Psoas muscle (tissue), 8 donors: Measurements from ENCODE around the gene RUNX2. TPM values are rescaled to one million over a fixed set of nuclear protein-coding genes. Genes with fewer than 3 reads are reported as not detected.

Experiments used
- ATAC-seq, 4 donors: fragments of 200-7000 bp; cut with Tn5 transposase; one replicate each; pipeline ENCODE4 v1.9.1; 2020; ENCODE audit warnings: moderate library complexity in 3 of 4, mild to moderate bottlenecking in 2 of 4
- DNase-seq, 2 donors: peaks; one replicate each; pipeline ENCODE4 v3.0.0-alpha.2; 2020
- H3K27ac ChIP-seq: fragments of 200-600 bp; one replicate; pipeline ENCODE4 v1.8.0; 2022
- H3K27me3 ChIP-seq, 3 donors: fragments of 200-600 bp in 1 of 3; one replicate each; pipeline versions ENCODE4 v1.6.1 to v1.8.0; 2013 to 2022; ENCODE audit warnings: low read length in 2 of 3, mild to moderate bottlenecking in 2 of 3, moderate library complexity in 1 of 3; ENCODE audit not compliant: insufficient read depth in 3 of 3
- H3K36me3 ChIP-seq, 2 donors: fragments of 200-600 bp in 1 of 2; one replicate each; pipeline versions ENCODE4 v1.6.1 to v1.8.0; 2013 to 2022; ENCODE audit warnings: low read depth in 1 of 2, mild to moderate bottlenecking in 1 of 2, moderate library complexity in 1 of 2; ENCODE audit not compliant: insufficient read depth in 1 of 2
- H3K4me1 ChIP-seq: fragments of 200-600 bp; one replicate; pipeline ENCODE4 v1.8.0; 2022
- H3K4me3 ChIP-seq: fragments of 200-600 bp; one replicate; pipeline ENCODE4 v1.8.0; 2022; ENCODE audit warnings: mild to moderate bottlenecking
- H3K9me3 ChIP-seq: fragments of 200-600 bp; one replicate; pipeline ENCODE4 v1.8.0; 2022
- CTCF ChIP-seq: fragments of 200-600 bp; IDR thresholded peaks from one replicate; pipeline ENCODE4 v1.8.0; 2022; ENCODE audit warnings: antibody characterized with exemption
- WGBS, 3 donors: extraction: QIAGEN DNeasy Blood & Tissue Kit; methylation state at CpG; one replicate each; pipeline versions ENCODE4 v1.1.6 to v1.1.7; 2013; 5-methylcytosine and 5-hydroxymethylcytosine counted together
- intact Hi-C, 2 donors: fragments of 100-400 bp; cut with DNase I; formaldehyde crosslinking; loops; one replicate each; pipeline versions ENCODE4 v1.11.0 to v1.14.2; 2022
- polyA plus RNA-seq, 3 donors: library from polyadenylated mRNA; stranded (reverse); fragments of 200-250 nt; gene quantifications; one replicate each; pipeline ENCODE4 v1.2.3, GENCODE V29; 2013
- total RNA-seq, 4 donors: library from RNA; stranded (reverse); fragmentation: NEBNext Ultra II Directional in 2 of 4; extraction: Animal tissue kit (Norgen Biotek cat#: 25700) in 2 of 4; gene quantifications; one replicate each; pipeline versions ENCODE4 v1.2.1 to v1.2.4, GENCODE V29; 2021 to 2023
- donor health status: healthy with polysubstance abuse.
- donor health status: DM: no; HTN: no; CAD: no; lungs with moderate emphysema.
- donor health status: Bipolar disorder and iron deficiency.
- donor health status: healthy.
- donor health status: DM: yes; HTN: yes; CAD: no.
- donor health status: DM: no; HTN: no; CAD: no.
- donor health status: DM: no; HTN: no; CAD: no.
- donor health status: DM: yes; HTN: yes; CAD: no.

RUNX2 gene
- total and polyA plus RNA-seq, 7 donors = 0.07 to 0.69 (median 0.21) TPM

GRCh38 chr6:45562171-45562570 lies 234.0 kb downstream of the RUNX2 start:
- peaks cover 17% of the 10 kb centered on the region for H3K4me1 ChIP-seq
- intact Hi-C loops = no loop called here
- H3K27me3 ChIP-seq = no peaks in the 10 kb centered on the region
- WGBS, 3 donors = 89 to 93% (median 93%) methylated on average over 4 of the region's 4 CpGs
- no peak for DNase-seq
- no peak overlapping the region for H3K4me3 ChIP-seq
- no peak for ATAC-seq
- no peaks in the 10 kb centered on the region for H3K9me3 ChIP-seq
- TF ChIP-seq CTCF = no peak
- H3K27ac ChIP-seq = no peak overlapping the region
- H3K36me3 ChIP-seq = no peaks in the 10 kb centered on the region

GRCh38 chr6:45563041-45563440 lies 234.9 kb downstream of the RUNX2 start:
- 17 to 39% (median 32%) methylated on average over 7 of the region's 7 CpGs for WGBS, 3 donors
- H3K4me1 ChIP-seq = peaks cover 17% of the 10 kb centered on the region
- no peaks in the 10 kb centered on the region for H3K9me3 ChIP-seq
- no peaks in the 10 kb centered on the region for H3K27me3 ChIP-seq
- ATAC-seq = peak in 1 of 4 donors; percentile 43
- H3K36me3 ChIP-seq = no peaks in the 10 kb centered on the region
- TF ChIP-seq CTCF = no peak
- no peak for DNase-seq
- no peak overlapping the region for H3K4me3 ChIP-seq
- H3K27ac ChIP-seq = peak overlapping the region; percentile 46
- intact Hi-C loops = no loop called here

DNA sequence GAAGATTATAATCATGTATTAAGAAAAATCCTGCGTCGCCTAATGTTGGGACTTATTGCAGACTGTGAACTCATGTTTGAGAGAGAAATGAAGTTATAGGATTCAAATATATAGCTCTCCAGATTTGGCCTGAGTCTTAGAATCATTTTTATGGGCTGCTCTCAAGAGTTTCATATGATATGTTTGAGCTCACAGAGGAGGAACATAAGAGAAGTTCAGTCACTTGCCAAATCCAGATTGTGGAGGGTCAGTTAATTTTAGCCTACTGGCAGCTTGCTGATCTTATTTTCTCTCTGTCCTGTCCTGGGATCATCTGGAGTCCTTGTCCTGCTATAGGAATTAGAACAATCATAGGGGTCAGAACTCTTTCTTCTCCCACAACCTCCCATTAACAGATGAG lies 235.7 kb downstream of the RUNX2 start:
- DNase-seq = no peak
- Histone ChIP-seq H3K27ac (peak overlapping the region; percentile 46), H3K4me1 (peaks cover 17% of the 10 kb centered on the region), H3K4me3 (no peak overlapping the region), H3K27me3 (no peaks in the 10 kb centered on the region), H3K36me3 (no peaks in the 10 kb centered on the region), H3K9me3 (no peaks in the 10 kb centered on the region)
- ATAC-seq = peak in 3 of 4 donors; percentile 70 to 93 (median 76)
- intact Hi-C loops = no loop called here
- TF ChIP-seq CTCF = no peak
- WGBS, 3 donors = 66 to 87% (median 70%) methylated on average over 2 of the region's 2 CpGs

DNA sequence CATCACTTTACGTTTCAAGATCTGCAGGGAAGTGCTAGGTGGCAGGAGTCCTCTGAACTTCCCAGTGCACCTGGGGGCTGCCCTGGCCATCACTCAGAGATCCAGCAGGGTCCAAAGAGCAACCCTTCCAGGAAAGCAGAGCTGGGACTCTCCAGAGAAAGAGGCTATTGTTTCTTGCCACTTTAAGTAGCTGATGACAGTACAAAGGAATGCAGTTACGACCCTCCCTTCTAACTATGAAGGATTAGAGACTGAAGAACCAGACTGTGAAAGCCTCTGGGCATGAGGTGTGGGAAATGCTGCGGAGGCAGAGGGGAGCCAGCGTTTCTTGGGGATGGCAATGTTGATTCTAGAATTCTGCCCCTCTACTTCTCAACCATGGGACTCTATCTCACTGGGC lies 238.8 kb downstream of the RUNX2 start:
- H3K27me3 ChIP-seq = no peaks in the 10 kb centered on the region
- H3K9me3 ChIP-seq = no peaks in the 10 kb centered on the region
- intact Hi-C loops = no loop called here
- DNase-seq = no peak
- H3K27ac ChIP-seq = no peak overlapping the region
- H3K4me1 ChIP-seq = peaks cover 17% of the 10 kb centered on the region
- WGBS, 3 donors = 56 to 61% (median 60%) methylated on average over 4 of the region's 4 CpGs
- H3K4me3 ChIP-seq = no peak overlapping the region
- no peak for ATAC-seq
- no peaks in the 10 kb centered on the region for H3K36me3 ChIP-seq
- no peak for TF ChIP-seq CTCF

DNA sequence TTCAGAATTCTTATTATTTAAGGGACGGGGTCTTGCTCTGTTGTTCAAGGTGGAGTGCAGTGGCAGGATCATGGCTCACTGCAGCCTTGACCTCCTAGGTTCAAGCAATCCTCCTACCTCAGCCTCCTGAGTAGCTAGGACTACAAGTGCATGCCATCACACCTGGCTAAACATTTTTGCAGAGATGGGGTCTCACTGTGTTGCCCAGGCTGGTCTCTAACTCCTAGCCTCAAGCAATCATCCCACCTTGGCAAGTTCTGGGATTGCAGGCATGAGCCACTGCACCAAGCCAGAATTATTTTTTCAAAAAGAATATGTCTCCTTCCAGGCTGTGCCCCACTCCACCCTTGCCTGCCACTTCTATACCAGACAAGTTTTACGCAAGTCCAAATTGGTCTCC lies 239.7 kb downstream of the RUNX2 start:
- H3K4me3 ChIP-seq = no peak overlapping the region
- DNase-seq (no peak), ATAC-seq (no peak)
- whole genome bisulfite sequencing, 3 donors = 94 to 98% (median 97%) methylated on average over 2 of the region's 2 CpGs
- H3K4me1 ChIP-seq = peaks cover 16% of the 10 kb centered on the region
- no peak for TF ChIP-seq CTCF
- no peaks in the 10 kb centered on the region for H3K27me3 ChIP-seq
- H3K27ac ChIP-seq = no peak overlapping the region
- intact Hi-C loops = no loop called here
- H3K9me3 ChIP-seq = no peaks in the 10 kb centered on the region
- H3K36me3 ChIP-seq = no peaks in the 10 kb centered on the region
